ENCODE data around the gene LONP2. TPM values are rescaled to one million over a fixed set of nuclear protein-coding genes. Genes with fewer than 3 reads are reported as not detected.

Gene LONP2
- total and polyA plus RNA-seq, 2 of the 13 experiments (the other 11 are each of a cell fraction or from before 2014, with no cell fraction given): 39.2 to 63.3 TPM

DNA sequence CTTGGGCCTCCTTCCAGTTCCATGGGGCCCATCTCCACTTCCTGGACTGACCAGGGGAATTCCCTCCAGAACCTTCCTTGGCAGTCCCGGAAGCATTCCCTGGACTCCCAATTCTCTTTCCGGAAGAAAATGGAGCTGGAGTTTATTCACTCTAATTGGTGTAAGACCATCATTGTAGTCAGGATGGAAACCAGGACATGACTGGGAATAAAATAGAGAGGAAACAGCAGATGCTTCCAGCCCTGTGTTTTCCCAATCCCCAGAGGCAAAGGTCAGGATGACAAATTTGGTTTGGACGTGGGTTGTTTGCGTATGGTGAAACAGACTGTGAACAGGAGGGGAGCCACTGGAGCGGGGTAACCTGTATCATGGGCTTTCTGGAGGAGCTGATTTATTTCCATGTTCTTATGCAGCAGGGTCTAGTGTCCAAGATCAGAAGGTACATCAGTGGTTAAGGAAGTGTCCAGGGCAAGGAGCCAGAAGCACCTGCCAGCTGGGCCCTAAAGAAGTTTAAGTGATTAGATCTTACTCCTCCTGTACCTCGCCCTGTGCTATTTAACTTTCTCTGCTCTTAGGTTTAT, 8.5 kb upstream of the LONP2 start (continued):
- TF ChIP-seq ZSCAN20 (CRISPR knock-in tag; IDR thresholded peaks at IDR 0.05; ENCODE audit: borderline replicate concordance): no peak
- no peak; the same call in none of the 2 replicates for TF ChIP-seq ARNT2 (CRISPR knock-in tag; IDR thresholded peaks at IDR 0.05; ENCODE audit: low read depth)
- TF ChIP-seq ZNF777 (CRISPR knock-in tag; IDR thresholded peaks at IDR 0.05): no peak
- peak; percentile 69; the same call in 1 of the 2 replicates for TF ChIP-seq FOXO1 (CRISPR knock-in tag; IDR thresholded peaks at IDR 0.05)
- TF ChIP-seq, protein P1, sequence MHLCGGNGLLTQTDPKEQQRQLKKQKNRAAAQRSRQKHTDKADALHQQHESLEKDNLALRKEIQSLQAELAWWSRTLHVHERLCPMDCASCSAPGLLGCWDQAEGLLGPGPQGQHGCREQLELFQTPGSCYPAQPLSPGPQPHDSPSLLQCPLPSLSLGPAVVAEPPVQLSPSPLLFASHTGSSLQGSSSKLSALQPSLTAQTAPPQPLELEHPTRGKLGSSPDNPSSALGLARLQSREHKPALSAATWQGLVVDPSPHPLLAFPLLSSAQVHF (CRISPR knock-in tag; IDR thresholded peaks at IDR 0.05): no peak
- no peak for TF ChIP-seq ZC3H4 (CRISPR knock-in tag; IDR thresholded peaks at IDR 0.05; ENCODE audit: borderline replicate concordance)
- TF ChIP-seq, protein P2, sequence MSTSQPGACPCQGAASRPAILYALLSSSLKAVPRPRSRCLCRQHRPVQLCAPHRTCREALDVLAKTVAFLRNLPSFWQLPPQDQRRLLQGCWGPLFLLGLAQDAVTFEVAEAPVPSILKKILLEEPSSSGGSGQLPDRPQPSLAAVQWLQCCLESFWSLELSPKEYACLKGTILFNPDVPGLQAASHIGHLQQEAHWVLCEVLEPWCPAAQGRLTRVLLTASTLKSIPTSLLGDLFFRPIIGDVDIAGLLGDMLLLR (CRISPR knock-in tag; IDR thresholded peaks at IDR 0.05): no peak
- TF ChIP-seq MATR3 (CRISPR knock-in tag; IDR thresholded peaks at IDR 0.05): no peak
- no peak for TF ChIP-seq SETDB1 (CRISPR knock-in tag; IDR thresholded peaks at IDR 0.05; ENCODE audit: borderline replicate concordance)
- TF ChIP-seq FOXK2 (IDR thresholded peaks at IDR 0.05): no peak
- TF ChIP-seq, protein P3, sequence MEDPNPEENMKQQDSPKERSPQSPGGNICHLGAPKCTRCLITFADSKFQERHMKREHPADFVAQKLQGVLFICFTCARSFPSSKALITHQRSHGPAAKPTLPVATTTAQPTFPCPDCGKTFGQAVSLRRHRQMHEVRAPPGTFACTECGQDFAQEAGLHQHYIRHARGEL (CRISPR knock-in tag; IDR thresholded peaks at IDR 0.05): no peak
- TF ChIP-seq SUZ12 (IDR thresholded peaks at IDR 0.05; ENCODE audit: low read depth, low read length): no peak
- no peak for TF ChIP-seq RBM39 (IDR thresholded peaks at IDR 0.05; ENCODE audit: low read depth, low read length, poor library complexity, severe bottlenecking)
- TF ChIP-seq, protein P4, sequence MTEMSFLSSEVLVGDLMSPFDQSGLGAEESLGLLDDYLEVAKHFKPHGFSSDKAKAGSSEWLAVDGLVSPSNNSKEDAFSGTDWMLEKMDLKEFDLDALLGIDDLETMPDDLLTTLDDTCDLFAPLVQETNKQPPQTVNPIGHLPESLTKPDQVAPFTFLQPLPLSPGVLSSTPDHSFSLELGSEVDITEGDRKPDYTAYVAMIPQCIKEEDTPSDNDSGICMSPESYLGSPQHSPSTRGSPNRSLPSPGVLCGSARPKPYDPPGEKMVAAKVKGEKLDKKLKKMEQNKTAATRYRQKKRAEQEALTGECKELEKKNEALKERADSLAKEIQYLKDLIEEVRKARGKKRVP (CRISPR knock-in tag; IDR thresholded peaks at IDR 0.05): peak in 1 of 2 experiments; percentile 47; a peak in 1 of 4 replicates
- peak; percentile 75 for TF ChIP-seq ZNF605 (CRISPR knock-in tag; IDR thresholded peaks at IDR 0.05)
- TF ChIP-seq, protein P5, sequence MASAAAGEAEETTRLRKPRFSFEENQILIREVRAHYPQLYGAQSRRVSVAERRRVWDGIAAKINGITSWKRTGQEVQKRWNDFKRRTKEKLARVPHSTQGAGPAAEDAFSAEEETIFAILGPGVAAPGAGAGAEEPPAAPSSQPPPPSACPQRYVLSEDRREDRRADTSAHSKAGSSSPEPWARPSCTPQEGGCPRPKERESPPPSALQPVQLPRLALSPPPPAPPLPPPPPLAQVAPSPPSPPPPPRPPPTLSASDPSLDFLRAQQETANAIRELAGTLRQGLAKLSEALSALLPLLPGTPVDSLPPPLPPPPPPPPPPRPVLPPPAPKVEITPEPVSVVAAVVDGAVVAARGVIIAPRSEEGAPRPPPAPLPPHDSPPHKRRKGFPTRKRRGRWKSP (CRISPR knock-in tag; IDR thresholded peaks at IDR 0.05): no peak
- 0 out of 2 replicates have a peak, but pooled peaks have one; percentile 19 for TF ChIP-seq RFXAP (CRISPR knock-in tag; IDR thresholded peaks at IDR 0.05; ENCODE audit: borderline replicate concordance)
- TF ChIP-seq ATM (IDR thresholded peaks at IDR 0.05; ENCODE audit: borderline replicate concordance): no peak
- TF ChIP-seq MED1 (CRISPR knock-in tag; IDR thresholded peaks at IDR 0.05): peak; percentile 76
- TF ChIP-seq, protein P6, sequence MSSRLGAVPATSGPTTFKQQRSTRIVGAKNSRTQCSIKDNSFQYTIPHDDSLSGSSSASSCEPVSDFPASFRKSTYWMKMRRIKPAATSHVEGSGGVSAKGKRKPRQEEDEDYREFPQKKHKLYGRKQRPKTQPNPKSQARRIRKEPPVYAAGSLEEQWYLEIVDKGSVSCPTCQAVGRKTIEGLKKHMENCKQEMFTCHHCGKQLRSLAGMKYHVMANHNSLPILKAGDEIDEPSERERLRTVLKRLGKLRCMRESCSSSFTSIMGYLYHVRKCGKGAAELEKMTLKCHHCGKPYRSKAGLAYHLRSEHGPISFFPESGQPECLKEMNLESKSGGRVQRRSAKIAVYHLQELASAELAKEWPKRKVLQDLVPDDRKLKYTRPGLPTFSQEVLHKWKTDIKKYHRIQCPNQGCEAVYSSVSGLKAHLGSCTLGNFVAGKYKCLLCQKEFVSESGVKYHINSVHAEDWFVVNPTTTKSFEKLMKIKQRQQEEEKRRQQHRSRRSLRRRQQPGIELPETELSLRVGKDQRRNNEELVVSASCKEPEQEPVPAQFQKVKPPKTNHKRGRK (CRISPR knock-in tag; IDR thresholded peaks at IDR 0.05): no peak
- TF ChIP-seq, protein P7, sequence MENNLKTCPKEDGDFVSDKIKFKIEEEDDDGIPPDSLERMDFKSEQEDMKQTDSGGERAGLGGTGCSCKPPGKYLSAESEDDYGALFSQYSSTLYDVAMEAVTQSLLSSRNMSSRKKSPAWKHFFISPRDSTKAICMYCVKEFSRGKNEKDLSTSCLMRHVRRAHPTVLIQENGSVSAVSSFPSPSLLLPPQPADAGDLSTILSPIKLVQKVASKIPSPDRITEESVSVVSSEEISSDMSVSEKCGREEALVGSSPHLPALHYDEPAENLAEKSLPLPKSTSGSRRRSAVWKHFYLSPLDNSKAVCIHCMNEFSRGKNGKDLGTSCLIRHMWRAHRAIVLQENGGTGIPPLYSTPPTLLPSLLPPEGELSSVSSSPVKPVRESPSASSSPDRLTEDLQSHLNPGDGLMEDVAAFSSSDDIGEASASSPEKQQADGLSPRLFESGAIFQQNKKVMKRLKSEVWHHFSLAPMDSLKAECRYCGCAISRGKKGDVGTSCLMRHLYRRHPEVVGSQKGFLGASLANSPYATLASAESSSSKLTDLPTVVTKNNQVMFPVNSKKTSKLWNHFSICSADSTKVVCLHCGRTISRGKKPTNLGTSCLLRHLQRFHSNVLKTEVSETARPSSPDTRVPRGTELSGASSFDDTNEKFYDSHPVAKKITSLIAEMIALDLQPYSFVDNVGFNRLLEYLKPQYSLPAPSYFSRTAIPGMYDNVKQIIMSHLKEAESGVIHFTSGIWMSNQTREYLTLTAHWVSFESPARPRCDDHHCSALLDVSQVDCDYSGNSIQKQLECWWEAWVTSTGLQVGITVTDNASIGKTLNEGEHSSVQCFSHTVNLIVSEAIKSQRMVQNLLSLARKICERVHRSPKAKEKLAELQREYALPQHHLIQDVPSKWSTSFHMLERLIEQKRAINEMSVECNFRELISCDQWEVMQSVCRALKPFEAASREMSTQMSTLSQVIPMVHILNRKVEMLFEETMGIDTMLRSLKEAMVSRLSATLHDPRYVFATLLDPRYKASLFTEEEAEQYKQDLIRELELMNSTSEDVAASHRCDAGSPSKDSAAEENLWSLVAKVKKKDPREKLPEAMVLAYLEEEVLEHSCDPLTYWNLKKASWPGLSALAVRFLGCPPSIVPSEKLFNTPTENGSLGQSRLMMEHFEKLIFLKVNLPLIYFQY (CRISPR knock-in tag; IDR thresholded peaks at IDR 0.05; ENCODE audit: borderline replicate concordance): peak; percentile 24; the same call in 1 of the 2 replicates
